GM18519 (cell line): ENCODE results near the gene ARID1B.

Experiments
- ATAC-seq: cut with Tn5 transposase; IDR thresholded peaks from one replicate; pipeline ENCODE4 v1.9.1; 2021; ENCODE audit warnings: mild to moderate bottlenecking, moderate library complexity; ENCODE audit not compliant: unreplicated experiment, low FRiP score

The ARID1B gene

GRCh38 chr6:156953479-156954146 is 176.4 kb downstream of the ARID1B start:
- ATAC-seq, result no peak

GRCh38 chr6:156954191-156954590 is 177.0 kb downstream of the ARID1B start:
- no peak for ATAC-seq

DNA sequence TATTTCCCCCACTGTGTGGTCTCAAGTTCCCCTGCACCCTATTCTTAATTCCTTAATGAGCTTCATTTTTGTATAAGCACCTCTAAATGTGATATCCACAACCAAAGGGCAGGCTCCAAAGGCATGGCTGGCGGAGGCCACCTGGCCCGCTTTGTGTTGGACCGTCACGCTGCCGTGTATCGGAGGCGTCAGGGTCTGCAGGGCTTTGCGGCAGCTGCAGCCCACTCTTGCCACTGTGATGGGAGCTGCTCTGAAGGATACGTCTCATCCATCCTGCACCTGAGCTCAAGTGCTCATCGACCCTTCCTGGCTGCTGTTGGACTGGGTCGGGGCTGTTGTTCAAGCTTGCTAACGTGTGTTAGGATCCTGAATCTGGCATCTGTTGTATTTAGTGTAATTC is 177.6 kb downstream of the ARID1B start:
- no peak for ATAC-seq

- ATAC-seq, result no peak
These were observed 178.5 kb downstream of the ARID1B start for GRCh38 chr6:156955494-156956183.

GRCh38 chr6:156956286-156956685 is 179.1 kb downstream of the ARID1B start:
- ATAC-seq, result no peak

- no peak for ATAC-seq
These were observed 180.9 kb downstream of the ARID1B start for GRCh38 chr6:156957931-156958547.

DNA sequence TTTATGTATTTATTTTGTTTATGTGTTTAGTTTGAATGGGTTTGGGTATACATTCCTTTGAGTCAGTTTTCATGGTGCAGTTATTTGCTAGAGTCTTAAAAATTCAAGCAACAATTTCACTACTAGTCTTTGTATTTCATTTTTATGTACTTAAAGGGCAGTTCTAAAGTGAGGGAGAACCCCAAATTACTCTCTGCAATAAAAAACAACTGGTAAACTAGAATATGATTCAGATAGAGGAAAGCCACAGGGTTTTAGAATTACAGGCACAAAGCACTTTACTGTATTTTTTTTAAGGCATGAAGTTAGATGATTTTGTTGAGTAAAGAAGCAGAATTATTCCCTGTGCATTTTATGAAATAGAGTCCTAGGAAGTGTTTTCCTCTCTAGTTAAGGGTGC is 183.3 kb downstream of the ARID1B start:
- no peak for ATAC-seq

DNA sequence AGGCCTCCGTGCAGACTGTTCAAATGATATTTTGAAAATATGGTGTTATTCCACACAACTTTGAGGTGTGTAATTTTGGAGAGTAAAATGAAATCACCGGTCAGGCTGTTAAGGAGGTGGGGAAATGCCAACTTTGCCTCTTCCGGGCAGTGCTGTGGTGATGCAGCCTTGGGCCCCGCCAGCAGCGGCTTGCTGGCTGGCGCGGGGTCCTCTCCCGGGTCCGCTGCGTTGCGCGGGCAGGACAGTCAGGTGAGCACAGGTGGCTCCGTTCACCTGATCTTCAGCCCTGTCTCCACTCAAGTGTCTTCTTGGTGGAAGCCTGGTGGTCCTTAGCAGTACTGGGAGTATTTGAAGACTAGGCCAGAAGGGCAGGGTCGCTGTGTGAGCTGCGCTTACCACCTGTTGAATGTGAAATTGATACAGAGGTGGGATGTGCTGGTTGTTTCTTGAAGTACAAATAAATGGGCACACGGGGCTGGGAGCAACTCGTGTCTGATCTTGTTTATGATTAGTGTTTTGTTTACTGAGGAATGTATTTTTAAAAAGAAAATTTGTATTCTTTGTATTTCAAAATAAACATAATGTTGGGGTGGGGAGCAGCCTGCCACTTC is 184.2 kb downstream of the ARID1B start:
- no peak for ATAC-seq

DNA sequence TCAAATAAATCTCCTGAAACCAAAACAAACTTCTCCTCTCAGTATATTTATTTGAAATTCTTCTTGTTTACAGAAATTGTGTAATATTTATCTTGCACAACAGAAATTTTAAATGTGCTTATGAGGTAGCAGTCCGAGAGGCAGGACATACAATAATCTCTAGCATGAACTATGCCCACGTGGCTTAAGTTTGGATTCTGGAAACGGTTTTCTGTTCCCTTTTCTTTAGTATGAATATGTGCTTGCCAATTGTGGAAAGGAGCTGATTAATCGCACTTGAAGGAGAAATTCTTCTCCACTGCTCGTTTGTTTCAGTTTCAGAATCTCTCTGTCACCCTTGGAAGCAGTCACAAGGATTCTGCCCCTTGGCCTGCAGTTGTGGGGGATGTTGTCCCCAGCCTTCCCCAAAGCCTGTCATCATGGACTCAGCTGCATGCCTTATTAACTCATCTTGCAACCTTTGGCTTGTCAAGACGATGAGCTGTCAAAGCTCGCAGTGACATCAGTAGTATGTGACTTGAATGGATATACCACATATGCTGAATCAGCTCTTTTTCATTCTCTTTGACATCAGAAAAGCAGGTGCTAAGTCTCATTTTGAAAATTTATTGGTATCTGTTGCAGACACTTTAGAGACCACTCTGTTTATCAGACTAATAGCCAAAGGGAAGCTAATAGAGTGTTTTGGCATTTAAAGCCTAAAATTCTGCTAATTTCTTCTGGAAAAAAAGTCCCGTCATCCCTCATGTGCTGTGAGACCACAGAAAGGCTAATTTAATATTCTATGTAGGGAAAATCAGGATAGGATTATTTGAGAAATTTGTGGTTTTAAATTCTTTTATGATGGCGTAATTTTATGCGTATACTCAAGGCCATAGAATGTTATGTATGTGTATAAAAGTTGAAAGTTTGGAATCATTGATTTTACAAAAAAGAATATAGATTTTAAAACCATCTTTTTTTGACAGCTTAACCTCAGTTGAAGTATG is 186.8 kb downstream of the ARID1B start:
- ATAC-seq, result no peak

DNA sequence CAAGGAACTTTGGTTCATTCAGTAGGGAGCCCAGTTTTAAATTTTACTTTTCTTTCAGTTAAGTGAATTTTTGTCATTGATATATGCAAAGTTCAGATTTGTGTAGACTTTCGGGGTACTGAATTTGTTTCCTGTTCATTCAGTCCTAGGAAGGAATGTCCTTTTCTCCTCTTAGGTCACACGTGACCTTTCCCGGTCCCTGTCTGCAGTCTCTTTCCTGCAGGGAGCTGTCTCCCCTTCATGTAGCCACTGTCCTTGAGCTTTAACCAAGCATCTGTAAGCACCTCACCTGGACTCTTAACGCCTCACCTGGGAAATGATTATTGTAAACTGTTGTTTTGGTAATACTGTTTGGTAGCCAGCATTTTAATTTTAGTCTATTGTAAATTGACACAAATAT is 190.7 kb downstream of the ARID1B start:
- ATAC-seq, result no peak

GRCh38 chr6:156969233-156969632 is 192.1 kb downstream of the ARID1B start:
- ATAC-seq, result no peak

- no peak for ATAC-seq
These were observed 193.5 kb downstream of the ARID1B start for GRCh38 chr6:156970595-156971112.

DNA sequence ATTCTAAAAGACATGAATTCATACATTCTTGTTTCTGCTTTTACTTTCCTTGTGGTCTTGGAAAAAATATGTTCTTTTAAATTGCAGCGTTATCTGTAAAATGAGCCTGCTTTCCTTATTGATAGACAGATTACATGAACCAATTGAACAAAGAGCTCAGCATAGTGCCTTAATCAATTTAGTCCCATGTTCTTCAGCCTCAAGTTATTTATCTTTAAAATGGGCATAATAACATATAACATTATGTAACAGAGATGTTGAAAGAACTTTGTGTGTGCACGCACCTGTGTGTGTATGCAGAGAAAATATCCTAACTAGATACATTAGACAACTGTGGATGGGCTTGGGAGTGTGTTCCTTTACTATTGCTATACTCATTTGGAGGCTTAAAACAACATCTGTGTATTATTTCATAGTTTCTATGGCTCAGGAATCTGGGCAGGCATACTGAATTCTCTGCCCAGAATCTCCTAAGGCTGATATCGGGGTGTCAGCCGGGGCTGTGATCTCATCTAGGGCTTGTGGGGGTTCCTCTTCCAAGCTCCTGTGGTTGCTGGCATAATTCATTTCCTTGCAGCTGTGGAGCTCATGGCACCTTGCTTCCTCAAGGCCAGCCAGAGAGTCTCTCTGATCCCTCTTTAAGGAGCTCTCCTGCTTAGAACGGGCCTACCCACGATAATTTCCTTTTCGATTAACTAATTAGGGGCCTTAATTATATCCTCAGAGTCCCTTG is 194.1 kb downstream of the ARID1B start:
- ATAC-seq, result no peak

DNA sequence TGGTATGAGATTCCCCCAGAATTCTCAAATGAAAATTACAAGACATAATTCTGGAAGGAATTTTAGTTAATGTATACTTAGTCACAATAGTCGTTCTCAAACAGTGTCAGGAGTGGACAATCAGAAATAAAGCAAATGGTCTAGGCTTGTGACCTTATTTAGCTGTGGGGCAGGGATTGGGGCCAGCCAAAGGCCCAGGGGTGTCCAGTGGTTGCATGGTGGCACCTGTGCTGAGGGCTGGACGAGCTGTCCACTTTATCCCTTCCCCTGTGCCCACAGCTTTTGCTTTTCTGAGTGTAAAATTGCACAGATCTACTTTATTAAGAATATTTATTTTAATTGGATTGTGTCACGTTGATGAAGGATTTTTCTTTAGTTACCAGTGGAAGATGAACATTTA is 195.0 kb downstream of the ARID1B start:
- no peak for ATAC-seq

DNA sequence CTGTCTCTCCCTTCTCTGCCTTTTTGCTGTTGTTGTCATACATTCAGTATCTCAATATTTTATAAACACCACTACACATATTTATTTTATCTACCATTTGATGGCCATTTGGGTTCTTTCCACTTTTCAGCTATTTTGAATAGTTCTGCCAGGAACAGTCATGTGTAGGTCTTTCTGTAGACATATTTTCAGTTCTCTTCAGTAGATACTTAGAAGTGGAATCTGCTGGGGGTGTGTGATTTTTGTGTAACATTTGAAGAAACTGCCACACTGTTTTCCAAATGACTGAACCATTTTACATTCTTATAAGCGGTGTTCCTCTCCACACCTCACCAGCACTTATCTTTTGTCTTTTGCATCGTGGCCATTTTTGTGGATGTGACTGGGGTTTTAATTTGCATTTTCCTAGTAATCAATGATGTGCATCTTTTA is 197.7 kb downstream of the ARID1B start:
- no peak for ATAC-seq

DNA sequence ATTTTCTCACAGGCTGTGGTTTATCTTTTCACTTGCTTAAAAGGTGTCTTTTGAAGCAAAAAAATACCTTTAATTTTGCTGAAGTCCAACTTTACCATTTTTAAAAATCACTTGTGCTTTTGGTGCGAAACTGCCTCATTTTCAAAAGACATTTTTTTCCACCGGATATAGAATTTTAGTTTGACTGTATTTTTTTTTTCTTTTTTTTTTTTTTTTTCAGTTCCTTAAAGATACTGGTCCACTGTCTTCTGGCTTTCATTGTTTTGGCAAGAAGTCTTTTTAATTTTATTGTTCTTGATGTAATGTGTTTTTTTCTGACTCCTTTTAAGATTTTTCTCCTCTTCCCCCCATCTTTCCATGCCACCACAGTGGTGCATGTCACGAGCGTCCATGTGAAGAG is 198.2 kb downstream of the ARID1B start:
- ATAC-seq, result no peak

DNA sequence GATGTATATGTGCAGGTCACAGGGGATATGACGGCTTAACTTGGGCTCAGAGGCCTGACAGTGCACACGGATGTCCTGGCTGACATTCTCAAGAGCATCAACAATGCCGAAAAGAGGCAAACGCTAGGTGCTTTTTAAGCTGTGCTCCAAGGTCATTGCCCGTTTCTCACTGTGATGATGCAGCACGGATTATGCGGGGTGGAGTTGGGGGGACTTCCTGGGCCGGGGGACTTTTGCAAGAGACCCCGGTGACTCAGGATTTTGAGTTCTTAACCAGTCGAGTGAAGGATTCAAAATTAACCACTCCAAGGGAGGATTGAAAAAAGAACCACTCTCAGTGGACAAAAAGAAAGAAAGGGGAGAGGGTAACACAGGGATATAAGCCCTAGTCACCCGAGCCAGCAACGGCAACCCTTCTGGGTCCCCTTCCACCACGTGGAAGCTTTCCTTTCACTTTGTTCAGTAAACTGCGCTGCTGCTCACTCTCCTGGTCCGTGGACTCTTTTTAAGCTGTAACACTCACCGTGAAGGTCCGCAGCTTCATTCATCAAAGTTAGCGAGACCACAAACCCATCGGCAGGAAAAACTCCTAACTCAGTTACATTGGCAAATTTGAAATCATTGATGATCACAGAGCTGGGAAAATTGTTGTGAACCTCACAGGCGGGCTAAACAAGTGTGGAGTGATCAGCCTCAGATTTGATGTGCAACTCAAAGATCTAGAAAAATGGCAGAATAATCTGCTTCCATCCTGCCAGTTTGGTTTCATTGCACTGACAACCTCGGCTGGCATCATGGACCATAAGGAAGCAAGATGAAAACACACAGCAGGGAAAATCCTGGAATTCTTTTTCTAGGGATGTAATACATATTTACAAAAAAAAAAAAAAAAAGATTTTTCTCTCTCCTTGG is 199.3 kb downstream of the ARID1B start:
- ATAC-seq, result no peak

DNA sequence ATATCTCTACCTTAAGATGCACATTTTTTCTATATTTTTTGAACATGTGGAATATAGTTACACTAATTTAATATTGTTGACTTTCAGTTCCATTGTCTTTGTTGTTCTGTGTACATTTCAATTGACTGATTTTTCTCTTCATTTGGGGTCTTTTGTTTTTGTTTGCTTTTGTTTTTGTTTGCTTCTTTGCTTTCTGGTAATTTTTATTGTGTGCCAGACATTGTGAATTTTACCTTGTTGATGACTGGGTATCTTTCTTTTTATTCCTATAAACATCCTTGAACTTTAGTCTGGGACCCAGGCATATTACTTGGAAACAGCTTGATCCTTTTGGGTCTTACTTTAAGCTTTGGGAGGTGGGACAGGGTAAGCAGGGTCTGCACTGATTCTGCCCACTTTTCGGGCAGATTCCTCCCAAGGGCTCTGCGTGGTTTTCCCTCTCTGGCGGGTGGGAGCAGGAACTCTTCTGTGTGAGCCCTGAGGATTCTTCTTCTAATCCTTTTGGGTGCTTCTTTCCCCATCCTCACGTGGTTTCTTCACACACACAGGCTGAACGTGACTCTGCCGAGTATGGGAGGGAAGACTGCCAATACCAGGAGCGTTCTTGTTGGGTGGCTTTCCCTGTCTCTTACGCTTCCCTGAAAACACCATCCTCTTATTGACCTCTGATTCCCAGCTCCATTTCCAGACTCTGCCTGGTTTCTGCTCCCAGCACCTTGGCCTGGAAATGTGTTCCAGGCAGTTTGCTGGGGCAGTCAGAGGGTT is 200.5 kb downstream of the ARID1B start:
- no peak for ATAC-seq
